Measurements from ENCODE around the gene KIF1A. TPM values are rescaled to one million over a fixed set of nuclear protein-coding genes. Genes with fewer than 3 reads are reported as not detected.

Gene KIF1A
- total and polyA plus RNA-seq, 2 of the 8 experiments (the other 6 are each of a cell fraction or from before 2014, with no cell fraction given): 61.3 to 281 TPM

GRCh38 chr2:240820607-240821428 lies 799 bp upstream of the KIF1A start (continued):
- TF ChIP-seq TBP (IDR thresholded peaks at IDR 0.05; ENCODE audit: low read depth, low read length) (peak; percentile 45; the same call in 1 of the 2 replicates), EZH2 (IDR thresholded peaks at IDR 0.05; ENCODE audit: low read depth, low read length, severe bottlenecking) (no peak), TAF7 (optimal IDR thresholded peaks at IDR 0.05; ENCODE audit: borderline replicate concordance, low read depth, low read length) (no peak), ATF3 (IDR thresholded peaks at IDR 0.05; ENCODE audit: insufficient read depth, low read depth, low read length) (0 out of 2 replicates have a peak, but pooled peaks have one; percentile 48), POU5F1 (IDR thresholded peaks at IDR 0.05; ENCODE audit: low read depth, low read length) (no peak), CEBPB (IDR thresholded peaks at IDR 0.05; ENCODE audit: low read depth, low read length) (peak; percentile 84), SIRT6 (IDR thresholded peaks at IDR 0.05; ENCODE audit: low read length) (no peak), EP300 (IDR thresholded peaks at IDR 0.05; ENCODE audit: borderline replicate concordance in 1 of 2, low read depth in 2 of 2, low read length in 2 of 2) (no peak), SUZ12 (IDR thresholded peaks at IDR 0.05; ENCODE audit: low read length) (no peak), KDM1A (IDR thresholded peaks at IDR 0.05; ENCODE audit: borderline replicate concordance, low read length) (0 out of 2 replicates have a peak, but pooled peaks have one; percentile 23), NRF1 (IDR thresholded peaks at IDR 0.05; ENCODE audit: low read depth, low read length) (no peak), BRCA1 (IDR thresholded peaks at IDR 0.05; ENCODE audit: low read depth, low read length) (no peak), RAD21 (IDR thresholded peaks at IDR 0.05 in 1 of 2, conservative IDR thresholded peaks at IDR 0.05 in 1 of 2; ENCODE audit: low read depth in 2 of 2, low read length in 2 of 2) (no peak), JUN (IDR thresholded peaks at IDR 0.05; ENCODE audit: low read depth, low read length) (no peak), SIX5 (IDR thresholded peaks at IDR 0.05; ENCODE audit: low read depth, low read length) (no peak), KDM4A (IDR thresholded peaks at IDR 0.05; ENCODE audit: low read depth, low read length, severe bottlenecking) (peak; percentile 84), RXRA (IDR thresholded peaks at IDR 0.05; ENCODE audit: insufficient read depth, low read depth, low read length) (no peak), EGR1 (IDR thresholded peaks at IDR 0.05; ENCODE audit: borderline replicate concordance, low read depth, low read length) (no peak), ZNF274 (IDR thresholded peaks at IDR 0.05; ENCODE audit: borderline replicate concordance, extremely low read depth, low read length) (no peak), JUND (IDR thresholded peaks at IDR 0.05; ENCODE audit: low read length) (peak; percentile 34; the same call in 1 of the 2 replicates), CHD2 (IDR thresholded peaks at IDR 0.05; ENCODE audit: low read length) (no peak)
